Stimulated activated CD4-positive, alpha-beta T cell treated with anti-CD3 and anti-CD28 coated beads, Interleukin-15, amount 100 ng/mL, for 1 hour (primary cell): ENCODE data around the gene GRAMD2A.

Experiments used
- DNase-seq, 2 donors: peaks; one replicate each; pipeline ENCODE4 v3.0.0-alpha.2; 2020; ENCODE audit warnings: low read depth in 1 of 2, low spot score in 1 of 2

Gene GRAMD2A

GRCh38 chr15:72197460-72198355 lies at the start of gene GRAMD2A:
Gene GRAMD2A, minus strand, starts transcription at chr15:72197787.
- no peak for DNase-seq

DNA sequence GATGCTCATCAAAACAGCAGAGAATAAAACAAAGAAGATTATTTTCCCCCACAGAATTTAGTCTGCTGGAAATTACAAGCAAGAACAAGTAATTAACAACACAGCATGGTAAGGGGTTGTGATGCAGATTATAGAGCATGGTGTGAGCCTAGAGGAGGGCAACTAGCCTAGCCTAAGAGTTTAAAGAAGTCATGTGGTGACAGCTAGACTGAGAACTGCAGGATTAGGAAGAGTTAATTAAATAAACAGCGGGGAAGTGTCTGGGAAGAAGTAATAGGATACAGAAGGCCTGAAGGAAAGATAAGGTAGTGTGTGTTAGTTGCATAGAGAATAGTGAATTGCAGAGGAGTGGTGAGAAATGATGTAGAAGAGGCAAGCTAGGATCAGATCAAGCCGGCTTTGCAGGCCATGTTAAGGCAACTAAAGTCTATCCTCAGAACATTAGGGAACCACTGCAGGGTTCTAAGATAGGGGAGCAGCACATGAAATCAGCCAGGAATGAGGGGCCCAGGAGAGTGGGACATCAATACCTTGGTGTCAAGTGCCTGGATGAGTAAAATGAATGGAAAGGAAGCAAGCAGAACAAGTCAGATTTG lies 45.3 kb upstream of the GRAMD2A start:
- no peak for DNase-seq

- DNase-seq: no peak
Measured at GRCh38 chr15:72239652-72240051, 42.1 kb upstream of the GRAMD2A start.

GRCh38 chr15:72238586-72238985 lies 41.0 kb upstream of the GRAMD2A start:
- DNase-seq: no peak

DNA sequence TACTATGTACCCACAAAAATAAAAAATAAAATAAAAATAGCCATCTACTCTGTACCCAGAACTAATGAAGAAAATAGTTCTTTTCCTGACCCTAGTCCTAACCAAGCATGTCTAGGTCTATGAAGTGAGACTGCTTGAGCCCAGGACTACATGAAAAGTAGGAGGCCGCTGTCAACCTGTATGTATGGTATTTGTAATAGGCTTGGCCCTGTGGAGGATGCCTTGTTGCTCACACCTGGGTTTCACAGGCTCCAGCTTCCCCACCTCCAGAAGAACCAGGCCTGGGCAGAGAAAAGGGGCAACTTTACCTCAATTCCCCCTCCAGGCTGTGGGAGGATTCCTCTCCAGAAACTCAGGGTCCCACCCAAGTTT lies 40.3 kb upstream of the GRAMD2A start:
- no peak for DNase-seq

DNA sequence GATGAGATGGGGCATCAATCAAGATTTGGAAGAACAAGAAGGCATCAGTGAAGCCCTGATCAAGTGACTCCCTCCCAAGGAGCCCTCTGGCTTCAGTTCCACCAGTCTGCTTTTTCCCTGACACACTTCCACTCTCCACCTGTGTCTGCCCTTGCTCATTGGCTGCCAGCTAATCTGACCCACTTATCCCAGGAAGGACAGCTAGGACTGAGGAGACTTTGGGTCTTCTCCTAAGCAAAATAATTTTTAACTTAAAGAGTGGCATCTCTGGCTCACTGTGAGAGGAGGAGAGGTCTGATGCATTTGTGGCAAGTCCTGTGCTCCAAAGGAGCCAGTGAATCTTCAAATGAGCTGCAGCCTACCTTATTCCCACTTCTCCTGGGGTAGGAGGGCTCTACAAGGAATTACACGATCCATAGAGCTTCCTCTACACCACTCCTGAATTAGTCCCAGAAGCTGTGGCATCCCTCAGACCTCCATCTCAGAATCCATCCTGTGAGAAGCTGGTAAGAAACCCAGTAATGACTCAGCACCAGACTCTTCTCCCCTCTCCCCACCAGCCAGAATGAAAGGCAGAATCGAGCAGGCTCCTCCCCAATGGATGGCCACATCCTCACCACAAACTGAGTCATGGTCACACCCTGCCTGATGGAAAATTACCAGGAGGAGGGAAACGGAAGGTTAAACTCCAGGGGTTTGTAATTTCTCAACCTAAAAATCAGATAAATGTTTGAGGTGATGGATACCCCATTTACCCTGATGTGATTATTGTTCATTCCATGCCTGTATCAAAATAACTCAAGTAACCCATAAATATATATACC lies 39.7 kb upstream of the GRAMD2A start:
- DNase-seq: peak in 1 of 2 donors; percentile 34

GRCh38 chr15:72236381-72237003 lies 38.9 kb upstream of the GRAMD2A start:
- no peak for DNase-seq

- DNase-seq: no peak
Measured at GRCh38 chr15:72235298-72235697, 37.7 kb upstream of the GRAMD2A start.

DNA sequence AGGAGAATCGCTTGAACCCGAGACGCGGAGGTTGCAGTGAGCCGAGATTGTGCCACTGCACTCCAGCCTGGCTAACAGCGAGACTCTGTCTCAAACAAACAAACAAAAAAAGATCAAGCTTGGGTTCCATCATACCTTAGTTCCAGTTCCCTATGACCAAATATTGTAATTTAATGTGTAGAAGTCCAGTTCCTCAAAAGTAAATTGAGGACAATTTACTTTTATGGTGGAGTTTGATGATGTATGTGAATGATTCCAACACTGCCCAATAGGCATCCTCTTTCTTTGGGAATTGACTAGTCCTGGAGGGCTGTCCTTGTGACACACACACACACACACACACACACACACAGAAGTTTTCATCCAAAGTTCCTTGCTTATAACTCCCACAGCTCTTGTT lies 36.2 kb upstream of the GRAMD2A start:
- DNase-seq: no peak

DNA sequence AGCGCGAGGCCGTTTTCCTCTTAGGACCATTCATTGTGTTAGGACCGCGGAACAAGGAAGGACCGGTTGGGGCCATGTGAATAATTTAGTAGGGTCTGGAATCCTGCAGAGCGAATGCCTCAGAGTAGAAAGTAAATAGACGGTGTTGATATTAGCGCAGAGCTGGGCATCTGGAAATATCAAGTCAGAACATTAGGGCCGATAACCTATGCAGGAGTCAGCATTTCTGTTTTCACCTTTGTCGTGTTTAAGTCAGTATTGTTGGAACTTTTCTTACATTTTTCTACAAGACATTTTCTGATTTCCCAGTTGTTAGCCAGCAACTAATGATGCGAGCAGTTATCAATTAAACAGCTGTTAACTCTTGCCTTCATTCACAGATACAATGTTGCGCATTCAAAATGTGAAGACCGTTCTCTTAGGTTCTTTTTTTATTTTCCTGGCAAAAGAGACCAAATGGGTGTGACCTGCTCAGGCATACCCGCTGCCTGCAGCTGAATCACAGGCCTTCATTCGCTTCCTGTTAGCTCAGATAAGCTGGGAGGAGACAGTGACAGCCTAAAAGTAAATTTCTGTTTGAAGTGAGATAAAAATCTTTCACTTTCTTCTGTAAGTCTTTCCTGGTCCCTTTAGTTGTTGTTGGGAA lies 34.4 kb upstream of the GRAMD2A start:
- DNase-seq: peak in 1 of 2 donors; percentile 32

DNA sequence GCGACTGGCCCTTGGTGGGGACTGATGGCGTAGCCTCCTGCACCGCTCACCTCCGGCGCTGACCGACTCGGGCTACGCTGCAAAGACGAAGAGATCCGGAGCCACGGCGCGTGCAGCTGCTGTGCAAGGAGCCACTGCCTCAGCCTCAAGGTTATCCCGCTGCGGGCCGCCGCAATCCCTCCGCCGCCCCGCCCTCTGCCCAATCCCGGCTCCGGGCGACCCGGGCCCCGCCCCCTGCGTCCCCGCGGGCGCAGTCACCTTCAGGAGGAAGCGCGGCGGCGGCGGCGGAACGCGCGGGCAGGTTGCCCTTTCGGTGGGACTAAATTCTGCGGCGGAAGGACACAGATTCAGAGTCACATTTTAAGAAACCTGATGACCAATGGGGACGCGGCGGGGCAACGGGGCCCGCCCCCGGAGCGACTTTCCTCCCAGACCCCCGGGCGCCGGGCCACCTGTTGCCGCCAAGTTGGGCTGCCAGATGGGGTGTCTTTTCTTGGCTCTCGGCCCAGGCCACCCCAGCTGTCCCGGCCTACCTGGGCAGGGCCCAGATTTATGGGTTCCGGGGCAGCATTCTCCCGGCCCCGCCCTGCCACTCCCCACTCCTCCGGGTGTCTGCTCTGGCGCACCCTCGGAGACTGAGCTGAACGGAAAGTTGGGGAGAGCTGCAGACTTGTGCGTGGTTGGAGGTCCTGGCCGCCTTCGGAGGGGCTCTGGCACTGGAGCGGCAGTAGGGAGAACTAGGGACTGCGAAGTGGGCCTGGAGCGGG lies 33.7 kb upstream of the GRAMD2A start, which contains the start of gene PKM:
Gene PKM (minus strand): TSS at position 125 of the 767 bp plus-strand sequence. CDS start 12,093 bp downstream, outside the sequence.
- peak; percentile 82 to 96 for DNase-seq

- DNase-seq: peak; percentile 40 to 75
Measured at GRCh38 chr15:72230197-72231065, 32.8 kb upstream of the GRAMD2A start.

DNA sequence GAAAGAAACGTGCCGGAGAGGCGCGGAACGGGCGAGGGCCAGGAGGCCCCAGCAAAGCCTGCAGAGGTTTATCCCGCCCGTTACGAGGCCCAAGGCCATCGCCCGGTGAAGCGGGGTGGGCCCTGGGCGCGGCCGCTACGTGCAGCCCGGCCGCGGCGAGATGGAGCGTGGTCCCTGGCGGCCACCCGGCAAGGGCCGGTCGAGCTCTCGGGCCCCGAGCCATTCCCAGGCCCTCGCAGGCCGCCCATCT lies 32.3 kb upstream of the GRAMD2A start:
- no peak for DNase-seq

DNA sequence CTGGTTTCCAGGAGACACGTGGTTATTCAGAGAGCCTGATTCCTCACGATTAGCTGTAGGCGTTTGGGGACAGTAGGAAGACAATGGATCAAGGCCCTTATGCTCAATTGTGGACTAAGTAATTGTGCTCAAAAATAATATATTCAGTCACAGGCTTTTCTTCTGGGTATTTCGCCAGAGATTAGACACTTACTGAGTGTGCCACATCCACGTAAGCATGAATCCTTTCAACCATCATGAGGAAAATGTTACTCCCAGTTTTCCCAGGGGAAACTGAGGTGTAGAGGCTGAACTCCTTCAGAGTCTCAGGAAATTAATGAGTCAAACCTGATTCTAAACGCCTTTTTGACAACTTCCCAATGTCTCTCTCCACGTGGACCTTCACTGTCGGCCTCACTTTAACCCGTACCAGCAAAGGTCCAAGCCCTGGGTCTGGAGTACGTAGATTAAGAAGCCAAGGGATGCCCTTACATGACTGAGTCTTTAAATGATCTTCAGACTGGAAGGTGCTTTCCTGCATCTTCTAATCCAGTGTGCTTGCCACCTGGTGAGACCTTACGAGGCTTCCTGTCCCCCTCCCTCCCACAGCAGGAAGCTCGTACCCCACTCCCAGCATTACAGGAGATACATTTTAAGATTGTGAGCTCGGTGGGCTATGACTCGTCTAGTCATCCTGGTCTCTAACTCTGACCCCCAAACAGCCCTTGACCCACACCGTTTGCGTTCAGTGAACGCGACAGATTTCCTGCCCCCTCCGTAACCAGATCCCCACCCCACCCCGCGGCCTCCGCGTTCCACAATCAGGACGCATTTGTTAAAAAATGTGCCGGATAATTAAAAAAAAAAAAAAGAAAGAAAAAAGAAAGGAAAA lies 31.7 kb upstream of the GRAMD2A start:
- DNase-seq: peak in 1 of 2 donors; percentile 14

DNA sequence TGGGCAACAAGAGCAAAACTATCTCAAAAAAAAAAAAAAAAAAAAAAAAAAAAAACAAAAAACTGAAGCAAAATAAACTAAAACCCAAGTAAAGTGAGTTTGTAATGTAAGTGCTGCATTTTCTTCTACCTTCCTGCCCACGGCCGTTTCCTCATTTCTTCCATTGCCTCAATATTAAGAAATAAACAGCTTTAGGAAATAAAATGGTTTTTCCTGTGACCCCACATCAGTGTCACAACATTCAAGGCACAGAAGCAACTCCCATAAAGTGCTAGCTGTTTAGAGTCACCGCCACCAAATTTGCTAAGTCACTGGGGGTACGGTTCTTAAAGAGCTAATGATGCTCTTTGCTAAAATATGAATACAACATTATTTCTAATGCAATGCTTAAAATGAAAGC lies 30.1 kb upstream of the GRAMD2A start:
- no peak for DNase-seq

GRCh38 chr15:72227192-72227586 lies 29.6 kb upstream of the GRAMD2A start:
- peak in 1 of 2 donors; percentile 29 for DNase-seq

DNA sequence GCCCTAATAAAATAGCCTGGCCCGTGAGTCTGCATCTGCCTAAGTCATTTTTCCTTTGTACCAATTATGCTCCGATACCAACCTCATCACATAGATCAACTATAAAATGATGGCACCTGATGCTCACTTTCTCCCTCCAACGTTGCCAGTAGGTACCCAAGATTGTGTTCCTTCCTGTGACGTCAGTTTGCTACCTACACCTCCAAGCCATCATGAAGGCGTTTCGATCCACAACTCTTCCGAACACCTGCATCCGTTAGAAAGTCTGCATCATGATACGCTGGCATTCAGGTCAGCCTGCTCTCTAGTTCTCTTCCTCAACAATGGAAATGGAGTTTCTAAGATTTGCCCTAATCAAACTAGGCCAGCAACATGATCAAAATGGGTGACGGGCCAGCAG lies 25.7 kb upstream of the GRAMD2A start:
- no peak for DNase-seq

DNA sequence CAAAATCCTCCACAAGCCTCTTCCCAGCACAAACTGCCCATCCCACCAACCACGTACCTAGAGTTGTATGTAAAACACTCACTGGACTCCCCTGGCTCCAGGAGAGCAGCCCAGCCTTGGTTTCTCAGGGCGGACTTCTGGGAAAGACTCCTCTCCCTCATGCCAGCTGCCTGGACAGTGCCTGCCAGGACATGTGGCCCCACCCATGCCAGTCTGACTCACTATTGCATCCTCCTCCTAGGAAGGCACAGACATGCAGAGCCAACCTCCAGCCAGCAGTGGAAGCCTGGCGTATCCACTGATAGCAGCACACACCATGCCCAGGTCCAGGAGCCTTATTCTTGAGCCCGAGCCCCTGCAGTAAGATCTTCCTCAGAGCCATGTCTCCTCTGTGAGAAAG lies 24.8 kb upstream of the GRAMD2A start:
- DNase-seq: no peak
